H9 (cell line): ENCODE results near the gene COX5A. TPM values are rescaled to one million over a fixed set of nuclear protein-coding genes. Genes with fewer than 3 reads are reported as not detected.

Experiments used
- DNase-seq: peaks from one replicate; pipeline ENCODE4 v3.0.0-alpha.2; 2017
- H2AFZ ChIP-seq: one replicate; pipeline ENCODE4 v1.6.1; 2013; ENCODE audit warnings: mild to moderate bottlenecking, low read length, control low read depth, moderate library complexity
- H2AK5ac ChIP-seq: 2 replicates; pipeline ENCODE4 v1.6.1; 2013; ENCODE audit warnings: low read length, control low read depth, mixed read lengths; ENCODE audit not compliant: insufficient read length
- H2BK120ac ChIP-seq: one replicate; pipeline ENCODE4 v1.6.1; 2013; ENCODE audit warnings: low read depth, mild to moderate bottlenecking, low read length, control low read depth, inconsistent platforms; ENCODE audit not compliant: poor library complexity, severe bottlenecking
- H2BK12ac ChIP-seq: 2 replicates; pipeline ENCODE4 v1.6.1; 2013; ENCODE audit warnings: low read length, control low read depth, mixed read lengths, low read depth; ENCODE audit not compliant: insufficient read length
- H2BK15ac ChIP-seq: 2 replicates; pipeline ENCODE4 v1.6.1; 2013; ENCODE audit warnings: low read depth, low read length, control low read depth
- H2BK20ac ChIP-seq: one replicate; pipeline ENCODE4 v1.6.1; 2013; ENCODE audit warnings: low read depth, mild to moderate bottlenecking, low read length, control low read depth, inconsistent platforms; ENCODE audit not compliant: poor library complexity, severe bottlenecking
- H2BK5ac ChIP-seq: 2 replicates; pipeline ENCODE4 v1.6.1; 2013; ENCODE audit warnings: low read length, control low read depth, mixed read lengths; ENCODE audit not compliant: insufficient read length
- H3K14ac ChIP-seq: 2 replicates; pipeline ENCODE4 v1.6.1; 2013; ENCODE audit warnings: low read length, control low read depth; ENCODE audit not compliant: insufficient read depth
- H3K18ac ChIP-seq: 2 replicates; pipeline ENCODE4 v1.6.1; 2013; ENCODE audit warnings: low read depth, mild to moderate bottlenecking, mixed read lengths, low read length, control low read depth; ENCODE audit not compliant: insufficient read length
- H3K23ac ChIP-seq: 2 replicates; pipeline ENCODE4 v1.6.1; 2013; ENCODE audit warnings: low read length, control low read depth, mixed read lengths, low read depth; ENCODE audit not compliant: insufficient read length
- H3K23me2 ChIP-seq: 2 replicates; pipeline ENCODE4 v1.6.1; 2013; ENCODE audit warnings: low read depth, mild to moderate bottlenecking, mixed read lengths, low read length, control low read depth; ENCODE audit not compliant: insufficient read length, poor library complexity, severe bottlenecking
- H3K27ac ChIP-seq: 2 replicates; pipeline ENCODE4 v1.5.1; 2013; ENCODE audit warnings: low read length, control low read depth, mixed read lengths, low read depth; ENCODE audit not compliant: insufficient read length
- H3K27me3 ChIP-seq: 2 replicates; pipeline ENCODE4 v1.6.1; 2013; ENCODE audit warnings: low read length, control low read depth, inconsistent platforms; ENCODE audit not compliant: insufficient read depth
- H3K4ac ChIP-seq: 2 replicates; pipeline ENCODE4 v1.6.1; 2013; ENCODE audit warnings: low read depth, mild to moderate bottlenecking, control low read depth, inconsistent platforms, low read length, moderate library complexity
- H3K4me1 ChIP-seq: 2 replicates; pipeline ENCODE4 v1.6.1; 2013; ENCODE audit warnings: low read length, control low read depth, inconsistent platforms; ENCODE audit not compliant: insufficient read depth
- H3K4me2 ChIP-seq: 2 replicates; pipeline ENCODE4 v1.6.1; 2013; ENCODE audit warnings: low read length, control low read depth, mixed read lengths; ENCODE audit not compliant: insufficient read length, insufficient read depth
- H3K56ac ChIP-seq: 2 replicates; pipeline ENCODE4 v1.6.1; 2013; ENCODE audit warnings: low read depth, mild to moderate bottlenecking, mixed read lengths, low read length, control low read depth; ENCODE audit not compliant: insufficient read length
- H3K79me1 ChIP-seq: 2 replicates; pipeline ENCODE4 v1.6.1; 2013; ENCODE audit warnings: low read depth, mild to moderate bottlenecking, moderate library complexity, low read length, control low read depth, inconsistent platforms; ENCODE audit not compliant: insufficient read depth, poor library complexity, severe bottlenecking
- H3K79me2 ChIP-seq: 2 replicates; pipeline ENCODE4 v1.6.1; 2013; ENCODE audit warnings: low read length, control low read depth, inconsistent platforms; ENCODE audit not compliant: insufficient read depth
- H3K9ac ChIP-seq: 2 replicates; pipeline ENCODE4 v1.6.1; 2013; ENCODE audit warnings: low read length, control low read depth, mixed read lengths; ENCODE audit not compliant: insufficient read length; ENCODE audit errors: extremely low read depth
- H3K9me3 ChIP-seq: one replicate; pipeline ENCODE4 v1.6.1; 2013; ENCODE audit warnings: low read depth, low read length, inconsistent platforms; ENCODE audit not compliant: control insufficient read depth
- H3T11ph ChIP-seq: one replicate; pipeline ENCODE4 v1.6.1; 2013; ENCODE audit warnings: mild to moderate bottlenecking, low read length, control low read depth, inconsistent platforms
- H4K20me1 ChIP-seq: one replicate; pipeline ENCODE4 v1.6.1; 2013; ENCODE audit not compliant: control insufficient read depth, insufficient read length, insufficient read depth
- H4K5ac ChIP-seq: 2 replicates; pipeline ENCODE4 v1.6.1; 2013; ENCODE audit warnings: low read depth, mild to moderate bottlenecking, mixed read lengths, low read length, control low read depth; ENCODE audit not compliant: insufficient read length
- H4K8ac ChIP-seq: replicated peaks from 2 replicates; pipeline ENCODE4 v1.6.1; 2013; ENCODE audit warnings: low read length, control low read depth, mixed read lengths, low read depth; ENCODE audit not compliant: insufficient read length
- H4K91ac ChIP-seq: 2 replicates; pipeline ENCODE4 v1.6.1; 2013; ENCODE audit warnings: low read depth, mild to moderate bottlenecking, moderate library complexity, mixed read lengths, low read length, control low read depth; ENCODE audit not compliant: insufficient read length
- H3K27ac Mint-ChIP-seq, 3 experiments: 2 replicates in 2 of 3; 3 replicates in 1 of 3; pipeline ENCODE4 v1.8.0; 2020 to 2021; ENCODE audit warnings: mixed read lengths in 3 of 3, mild to moderate bottlenecking in 1 of 3, moderate library complexity in 1 of 3
- H3K27me3 Mint-ChIP-seq: 2 replicates; pipeline ENCODE4 v1.8.0; 2021; ENCODE audit warnings: low read depth, mild to moderate bottlenecking, moderate library complexity, mixed read lengths
- H3K36me3 Mint-ChIP-seq, 3 experiments: 2 replicates in 2 of 3; 3 replicates in 1 of 3; pipeline ENCODE4 v1.8.0; 2020 to 2021; ENCODE audit warnings: low read depth in 3 of 3, mixed read lengths in 3 of 3; ENCODE audit not compliant: insufficient read depth in 1 of 3
- H3K4me1 Mint-ChIP-seq, 2 experiments: 2 replicates each; pipeline ENCODE4 v1.8.0; 2020; ENCODE audit warnings: mixed read lengths in 2 of 2
- H3K4me3 Mint-ChIP-seq, 2 experiments: 2 replicates in 1 of 2; 3 replicates in 1 of 2; pipeline ENCODE4 v1.8.0; 2020 to 2021; ENCODE audit warnings: mild to moderate bottlenecking in 2 of 2, mixed read lengths in 2 of 2, moderate library complexity in 1 of 2
- H3K9me3 Mint-ChIP-seq, 2 experiments: 2 replicates in 1 of 2; 3 replicates in 1 of 2; pipeline ENCODE4 v1.8.0; 2020; ENCODE audit warnings: mild to moderate bottlenecking in 2 of 2, mixed read lengths in 2 of 2, moderate library complexity in 1 of 2
- CTCF ChIP-seq: fragments of 200-600 bp; sonication (generic); conservative IDR thresholded peaks from 3 replicates; pipeline ENCODE4 v1.8.0; 2021; ENCODE audit warnings: antibody characterized with exemption, mild to moderate bottlenecking
- WGBS: extraction: QIAGEN DNeasy Blood & Tissue Kit; methylation state at CpG from one replicate; pipeline ENCODE4 v1.1.7; 2013; ENCODE audit warnings: missing lambda C conversion rate, low lambda C conversion rate, mixed read lengths; ENCODE audit not compliant: insufficient read length; ENCODE audit errors: extremely low coverage; 5-methylcytosine and 5-hydroxymethylcytosine counted together
- total RNA-seq: library from RNA; stranded (reverse); gene quantifications from 2 replicates; pipeline ENCODE4 v1.2.1, GENCODE V29; 2021

The COX5A gene
- total RNA-seq, 1 experiment from 2014 or later = 331 TPM

DNA sequence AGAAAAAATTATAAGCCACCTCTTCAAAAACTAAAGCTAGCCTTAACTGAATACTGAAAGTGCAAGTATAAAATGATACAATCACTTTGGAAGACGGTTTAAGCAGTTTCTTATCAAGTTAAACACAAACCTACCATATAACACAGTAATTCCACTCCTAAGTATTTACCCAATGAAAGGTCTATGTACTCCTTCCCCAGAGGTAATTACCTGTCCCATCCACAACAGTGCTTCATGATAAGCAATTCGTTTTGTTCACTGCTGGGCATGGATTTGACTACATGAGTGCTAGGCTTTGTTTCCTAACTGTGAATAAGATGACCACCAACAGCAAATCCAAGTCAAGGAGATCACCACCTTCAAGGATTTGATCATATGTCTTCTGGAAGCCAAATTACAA is 4.3 kb downstream of the COX5A start:
- Histone ChIP-seq H4K91ac (no peak overlapping the region), H2BK12ac (no peak overlapping the region), H3K23ac (no peak overlapping the region), H2AK5ac (no peak overlapping the region), H3K27ac (no peak overlapping the region), H3K4me2 (no peak overlapping the region), H2AFZ (no peak overlapping the region), H4K8ac (no peak overlapping the region), H3K9me3 (no peaks in the 10 kb centered on the region), H3K79me2 (peaks cover 24% of the 10 kb centered on the region; the same call in 1 of the 2 replicates), H2BK15ac (no peak overlapping the region), H3K27me3 (no peaks in the 10 kb centered on the region), H2BK5ac (no peak overlapping the region), H4K20me1 (no peaks in the 10 kb centered on the region), H3K18ac (no peak overlapping the region), H3K9ac (no peak overlapping the region), H2BK20ac (no peak overlapping the region), H3K14ac (no peak overlapping the region), H3K79me1 (peaks cover 3% of the 10 kb centered on the region), H2BK120ac (no peak overlapping the region), H3K56ac (no peak overlapping the region), H3T11ph (no peak overlapping the region), H3K4me1 (no peaks in the 10 kb centered on the region), H3K23me2 (no peaks in the 10 kb centered on the region), H3K4ac (no peak overlapping the region), H4K5ac (no peak overlapping the region)
- H3K36me3 Mint-ChIP-seq = peaks cover 15 to 32% (median 30%) of the 10 kb centered on the region in 3 experiments; a peak in 6 of 7 replicates
- no peak overlapping the region for H3K27ac Mint-ChIP-seq
- no peaks in the 10 kb centered on the region for H3K9me3 Mint-ChIP-seq
- WGBS = no CpG with 5 or more reads among the region's 2 CpGs
- no peaks in the 10 kb centered on the region for H3K27me3 Mint-ChIP-seq
- H3K4me3 Mint-ChIP-seq = no peak overlapping the region
- TF ChIP-seq CTCF = no peak
- DNase-seq = no peak
- H3K4me1 Mint-ChIP-seq = peaks cover 6 to 15% of the 10 kb centered on the region in 2 experiments
